ENCODE measurements around the gene NMNAT3. TPM values are rescaled to one million over a fixed set of nuclear protein-coding genes. Genes with fewer than 3 reads are reported as not detected.

Gene NMNAT3
- total RNA-seq, 1 donor from 2014 or later = 9.7 TPM

GRCh38 chr3:139646512-139646911 lies 31.3 kb downstream of the NMNAT3 start:
- DNase-seq (ENCODE audit: low spot score) = no peak
- intact Hi-C loops (cut with DNase I) = no loop called here

DNA sequence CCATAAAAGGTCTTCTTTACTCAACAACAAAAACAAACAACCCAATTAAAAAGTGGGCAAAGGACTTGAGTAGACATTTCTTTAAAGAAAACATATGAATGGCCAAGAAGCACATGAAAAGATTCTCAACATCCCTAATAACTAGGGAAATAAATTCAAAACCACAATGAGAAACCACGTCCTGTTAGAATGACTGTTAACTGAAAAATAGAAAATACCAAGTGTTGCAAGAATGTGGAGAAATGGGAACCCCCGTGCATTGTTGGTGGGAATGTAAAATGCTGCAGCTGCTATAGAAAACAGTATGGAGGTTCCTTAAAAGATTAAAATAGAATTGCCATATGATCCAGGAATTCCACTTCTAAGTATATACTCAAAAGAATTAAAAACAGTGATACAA lies 34.8 kb downstream of the NMNAT3 start:
- no peak for DNase-seq (ENCODE audit: low spot score)
- intact Hi-C loops (cut with DNase I) = no loop called here

DNA sequence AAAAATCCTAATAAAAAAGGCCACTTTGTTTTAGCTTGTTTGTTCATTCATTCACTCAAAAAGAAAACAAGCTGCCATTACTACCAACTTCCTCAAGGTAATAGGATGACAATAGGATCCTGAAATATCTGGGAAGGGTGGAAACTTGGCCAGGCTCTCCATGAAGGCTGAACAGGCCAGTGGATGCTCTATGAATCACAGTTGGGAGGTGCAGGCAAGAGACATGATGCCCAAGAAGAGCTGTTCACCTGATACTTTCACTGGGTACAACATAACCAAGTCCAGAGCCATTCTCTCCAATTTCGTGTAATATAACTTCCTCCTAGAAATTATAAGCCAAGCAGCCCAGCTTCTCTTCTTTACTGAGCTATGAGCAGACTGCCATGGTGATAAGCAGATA lies 37.3 kb downstream of the NMNAT3 start:
- no peak for DNase-seq (ENCODE audit: low spot score)
- intact Hi-C loops (cut with DNase I) = no loop called here

DNA sequence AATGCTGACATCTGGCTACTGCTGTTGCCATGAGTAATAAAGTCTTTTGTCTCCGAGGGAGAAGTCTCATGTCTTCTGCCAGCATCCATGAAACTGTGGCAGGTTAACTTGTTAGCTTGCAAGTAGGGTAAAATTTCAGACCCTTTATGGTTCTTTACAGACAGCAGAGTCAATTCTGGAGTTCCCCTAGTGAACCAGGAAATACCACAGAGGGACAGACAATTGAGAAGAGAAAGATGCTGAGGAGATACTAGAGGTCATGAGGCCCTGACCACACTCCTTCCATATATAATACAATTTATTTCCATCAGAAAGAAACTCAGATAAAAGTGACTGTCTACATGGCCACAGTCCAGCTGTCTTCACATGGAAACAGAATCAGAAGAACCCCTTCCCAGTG lies 38.1 kb downstream of the NMNAT3 start:
- intact Hi-C loops (cut with DNase I) = no loop called here
- no peak for DNase-seq (ENCODE audit: low spot score)

GRCh38 chr3:139638518-139638917 lies 39.3 kb downstream of the NMNAT3 start:
- intact Hi-C loops (cut with DNase I) = no loop called here
- DNase-seq (ENCODE audit: low spot score) = no peak

DNA sequence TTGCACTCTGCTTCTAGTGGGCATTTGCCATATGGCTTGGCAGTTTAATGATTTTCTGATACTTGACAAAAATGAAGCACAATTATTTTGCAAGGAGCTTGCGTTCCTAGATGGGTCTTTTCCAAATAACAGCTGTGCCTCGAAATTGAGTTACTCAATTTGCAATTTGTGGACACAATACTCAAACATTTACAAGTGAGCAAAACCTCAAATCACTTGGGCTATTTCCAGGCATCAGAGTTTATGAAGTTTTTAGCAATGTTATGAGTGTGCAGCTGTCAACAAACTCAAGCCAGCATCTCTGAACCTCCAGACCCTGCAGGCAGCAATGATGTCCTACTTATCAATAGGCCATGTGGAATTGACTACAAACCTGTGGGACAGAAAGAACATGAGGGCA lies 41.3 kb downstream of the NMNAT3 start:
- no peak for DNase-seq (ENCODE audit: low spot score)
- intact Hi-C loops (cut with DNase I) = no loop called here

GRCh38 chr3:139634111-139634635 lies 43.6 kb downstream of the NMNAT3 start:
- no peak for DNase-seq (ENCODE audit: low spot score)
- intact Hi-C loops (cut with DNase I) = no loop called here

DNA sequence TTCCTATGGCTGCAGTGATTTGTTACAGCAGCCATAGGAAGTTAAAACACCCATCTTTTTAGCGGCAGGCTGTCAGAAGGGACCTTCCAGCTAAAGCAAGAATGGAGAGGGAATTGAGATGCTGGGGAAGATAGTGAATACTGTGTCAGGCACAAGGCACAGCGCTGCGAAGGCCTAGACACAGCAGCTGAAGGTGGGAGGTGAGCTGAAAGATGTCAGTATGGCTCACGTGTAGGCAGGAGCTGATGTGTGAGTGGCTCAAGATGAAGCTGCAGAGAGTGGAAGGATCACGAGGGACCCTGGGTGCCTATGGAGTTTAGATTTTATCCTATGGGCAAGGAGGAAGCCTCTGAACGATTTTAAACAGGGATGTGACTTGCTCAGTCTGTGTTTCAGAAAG lies 44.3 kb downstream of the NMNAT3 start:
- no peak for DNase-seq (ENCODE audit: low spot score)
- intact Hi-C loops (cut with DNase I) = no loop called here

GRCh38 chr3:139630542-139630941 lies 47.2 kb downstream of the NMNAT3 start:
- DNase-seq (ENCODE audit: low spot score) = no peak
- intact Hi-C loops (cut with DNase I) = no loop called here

GRCh38 chr3:139629033-139629432 lies 48.7 kb downstream of the NMNAT3 start:
- no peak for DNase-seq (ENCODE audit: low spot score)
- intact Hi-C loops (cut with DNase I) = no loop called here

GRCh38 chr3:139627759-139628158 lies 50.0 kb downstream of the NMNAT3 start:
- DNase-seq (ENCODE audit: low spot score) = no peak
- intact Hi-C loops (cut with DNase I) = no loop called here

- intact Hi-C loops (cut with DNase I) = no loop called here
- DNase-seq (ENCODE audit: low spot score) = no peak
Observed at GRCh38 chr3:139620438-139620837, 57.3 kb downstream of the NMNAT3 start.

- intact Hi-C loops (cut with DNase I) = no loop called here
- DNase-seq (ENCODE audit: low spot score) = no peak
Observed at GRCh38 chr3:139619484-139619883, 58.3 kb downstream of the NMNAT3 start.

DNA sequence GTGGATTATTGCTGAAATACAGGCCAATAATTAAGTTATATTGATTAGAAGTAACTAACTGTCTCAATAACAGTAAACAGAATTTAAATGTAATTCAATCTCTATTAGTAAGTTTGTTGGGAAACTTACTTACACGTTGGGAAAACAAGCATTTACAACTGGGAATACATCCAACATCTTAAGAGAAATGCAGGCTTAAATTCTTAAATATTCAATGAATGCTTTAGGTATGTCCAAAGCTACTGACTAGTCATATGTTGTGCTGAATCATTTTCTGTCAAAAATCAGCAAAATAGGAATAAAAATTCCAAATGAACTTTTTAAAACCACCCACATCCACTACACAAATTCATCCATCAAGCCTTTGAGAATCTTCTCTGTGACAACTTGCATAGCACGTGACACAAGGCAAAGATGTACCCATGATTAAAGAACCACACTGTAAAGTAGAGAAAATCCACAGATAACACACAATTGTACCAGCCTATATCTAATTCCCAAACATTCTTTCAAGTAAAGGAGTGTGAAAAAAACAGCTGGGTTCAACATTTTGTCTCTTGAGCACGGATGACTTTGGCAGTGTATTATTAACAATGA lies 60.0 kb downstream of the NMNAT3 start:
- DNase-seq (ENCODE audit: low spot score) = no peak
- intact Hi-C loops (cut with DNase I) = no loop called here

DNA sequence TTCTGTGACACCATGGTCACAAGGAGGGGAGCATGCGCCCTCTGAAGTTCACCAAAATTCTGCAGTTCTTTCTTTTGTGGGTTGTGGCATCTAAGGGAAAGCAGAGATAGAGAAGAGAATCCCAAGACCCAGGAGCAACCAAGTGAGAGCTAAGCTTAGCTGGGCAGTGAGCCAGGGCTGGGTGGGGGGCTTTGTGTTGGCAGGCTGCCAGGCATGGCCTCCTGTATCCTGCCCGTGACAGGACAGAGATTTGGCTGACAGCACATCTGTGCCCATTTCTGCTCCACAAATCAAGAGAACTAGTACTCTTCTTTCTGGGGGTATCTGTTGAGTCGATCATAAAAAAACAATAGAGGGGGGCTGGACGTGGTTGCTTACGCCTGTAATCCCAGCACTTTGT lies 66.2 kb downstream of the NMNAT3 start:
- intact Hi-C loops (cut with DNase I) = no loop called here
- DNase-seq (ENCODE audit: low spot score) = no peak

DNA sequence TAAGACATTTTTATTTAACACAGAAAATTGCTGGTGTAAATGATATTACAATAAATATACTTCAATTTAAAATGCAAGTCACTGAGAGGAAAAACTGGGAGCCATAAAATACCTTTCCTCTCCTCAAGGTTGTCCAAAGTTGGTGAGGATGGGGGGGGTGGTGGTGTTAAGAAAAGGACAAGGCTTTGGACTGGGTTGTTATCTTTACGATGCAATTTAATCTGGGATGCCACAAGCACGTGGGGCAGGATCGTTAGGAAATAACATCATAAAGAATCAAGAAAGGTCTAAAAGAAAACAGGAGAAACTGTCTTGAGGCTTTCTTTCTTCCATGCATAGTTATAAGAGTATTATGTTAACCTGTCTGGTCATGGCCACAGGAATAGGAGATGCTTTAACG lies 66.9 kb downstream of the NMNAT3 start:
- no peak for DNase-seq (ENCODE audit: low spot score)
- intact Hi-C loops (cut with DNase I) = no loop called here

DNA sequence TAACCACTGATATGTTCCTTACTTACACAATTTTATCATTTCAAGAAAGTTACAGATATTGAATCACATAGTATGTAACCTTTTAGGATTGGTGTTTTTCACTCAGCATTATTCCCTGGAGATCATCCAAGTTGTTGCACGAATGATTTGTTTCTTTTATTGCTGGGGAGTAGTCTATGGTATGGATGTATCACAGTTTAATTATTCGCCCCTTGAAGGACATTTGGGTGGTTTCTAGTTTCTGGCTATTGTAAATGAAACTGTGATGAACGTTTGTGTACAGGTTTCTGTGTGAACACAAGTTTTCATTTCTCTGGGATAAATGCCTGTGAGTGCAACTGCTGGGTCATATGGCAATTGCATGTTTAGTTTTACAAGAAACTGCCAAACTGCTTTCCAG lies 68.8 kb downstream of the NMNAT3 start:
- DNase-seq (ENCODE audit: low spot score) = no peak
- intact Hi-C loops (cut with DNase I) = no loop called here

GRCh38 chr3:139608108-139608380 lies 69.7 kb downstream of the NMNAT3 start:
- intact Hi-C loops (cut with DNase I) = no loop called here
- DNase-seq (ENCODE audit: low spot score) = no peak

- intact Hi-C loops (cut with DNase I) = no loop called here
- no peak for DNase-seq (ENCODE audit: low spot score)
Observed at GRCh38 chr3:139607257-139608107, 70.3 kb downstream of the NMNAT3 start.

- intact Hi-C loops (cut with DNase I) = no loop called here
- DNase-seq (ENCODE audit: low spot score) = no peak
Observed at GRCh38 chr3:139602003-139602402, 75.8 kb downstream of the NMNAT3 start.

GRCh38 chr3:139601191-139601961 lies 76.4 kb downstream of the NMNAT3 start:
- intact Hi-C loops (cut with DNase I) = no loop called here
- no peak for DNase-seq (ENCODE audit: low spot score)

All from cardiac septum (tissue), 1 donor.